OCI-LY1 (cell line): Measurements from ENCODE around the gene PSD2.

Experiments
- H2AFZ ChIP-seq: fragments of 200-600 bp; sonication (generic), shearing (Covaris generic); 2 replicates; pipeline ENCODE4 v1.6.0; 2014; ENCODE audit warnings: antibody characterized with exemption, mild to moderate bottlenecking, low read length
- H3F3A ChIP-seq: fragments of 200-600 bp; sonication (generic), shearing (Covaris generic); 2 replicates; pipeline ENCODE4 v1.6.0; 2014; ENCODE audit warnings: mild to moderate bottlenecking, antibody characterized with exemption, low read length, moderate library complexity; ENCODE audit not compliant: insufficient read depth
- H3K27ac ChIP-seq: fragments of 200-600 bp; sonication (generic); 2 replicates; pipeline ENCODE4 v1.5.1; 2014; ENCODE audit warnings: low read length, mixed run types, mild to moderate bottlenecking, low read depth; ENCODE audit not compliant: poor library complexity, severe bottlenecking
- H3K27me3 ChIP-seq: fragments of 200-600 bp; sonication (generic); 2 replicates; pipeline ENCODE4 v1.6.0; 2014; ENCODE audit warnings: antibody characterized with exemption, mild to moderate bottlenecking, low read length, moderate library complexity; ENCODE audit not compliant: insufficient read depth
- H3K36me3 ChIP-seq: fragments of 200-600 bp; sonication (generic); 2 replicates; pipeline ENCODE4 v1.6.1; 2014; ENCODE audit warnings: mild to moderate bottlenecking, antibody characterized with exemption, low read length, moderate library complexity, mixed read lengths; ENCODE audit not compliant: insufficient read depth
- H3K4me1 ChIP-seq: fragments of 200-600 bp; sonication (generic); 2 replicates; pipeline ENCODE4 v1.5.1; 2014; ENCODE audit warnings: mild to moderate bottlenecking, low read length, moderate library complexity; ENCODE audit not compliant: insufficient read depth, severe bottlenecking
- H3K4me2 ChIP-seq: fragments of 200-600 bp; sonication (generic), shearing (Covaris generic); 2 replicates; pipeline ENCODE4 v1.6.1; 2014; ENCODE audit warnings: low read length
- H3K4me3 ChIP-seq: fragments of 200-600 bp; sonication (generic); 2 replicates; pipeline ENCODE4 v1.5.1; 2014; ENCODE audit warnings: low read length, low read depth, mild to moderate bottlenecking, mixed read lengths; ENCODE audit not compliant: poor library complexity, severe bottlenecking
- H3K79me2 ChIP-seq: fragments of 200-600 bp; shearing (Covaris generic); 2 replicates; pipeline ENCODE4 v1.6.1; 2016; ENCODE audit warnings: mixed run types, low read length, mixed read lengths; ENCODE audit not compliant: insufficient read depth
- H3K9ac ChIP-seq: fragments of 200-600 bp; sonication (generic), shearing (Covaris generic); 2 replicates; pipeline ENCODE4 v1.6.1; 2014; ENCODE audit warnings: mild to moderate bottlenecking, low read length, mixed read lengths
- H3K9me2 ChIP-seq: fragments of 200-600 bp; sonication (generic), shearing (Covaris generic); 2 replicates; pipeline ENCODE4 v1.6.1; 2014; ENCODE audit warnings: low read depth, mild to moderate bottlenecking, low read length, mixed read lengths
- H3K9me3 ChIP-seq: fragments of 200-600 bp; shearing (Covaris generic); 2 replicates; pipeline ENCODE4 v1.6.1; 2014; ENCODE audit warnings: low read length, mixed read lengths
- H4K20me1 ChIP-seq: fragments of 200-600 bp; sonication (generic), shearing (Covaris generic); 2 replicates; pipeline ENCODE4 v1.6.0; 2016; ENCODE audit warnings: mild to moderate bottlenecking, low read length; ENCODE audit not compliant: insufficient read depth
- CTCF ChIP-seq: fragments of 200-600 bp; sonication (generic), shearing (Covaris generic); IDR thresholded peaks from 2 replicates; pipeline ENCODE4 v1.5.1; 2017; ENCODE audit warnings: mild to moderate bottlenecking, antibody characterized with exemption, low read length, moderate library complexity, mixed read lengths
- EZH2 ChIP-seq: fragments of 200-600 bp; sonication (generic), shearing (Covaris generic); IDR thresholded peaks from 2 replicates; pipeline ENCODE4 v1.8.0; 2017; ENCODE audit warnings: borderline replicate concordance, mixed run types, mild to moderate bottlenecking, antibody characterized with exemption, low read length, moderate library complexity, mixed read lengths

PSD2 gene

GRCh38 chr5:139872052-139872766 is 76.6 kb downstream of the PSD2 start:
- TF ChIP-seq CTCF, result peak; percentile 38; the same call in 1 of the 2 replicates
- TF ChIP-seq EZH2, result no peak

GRCh38 chr5:139872851-139873794 is 77.5 kb downstream of the PSD2 start:
- no peaks in the 10 kb centered on the region for H3F3A ChIP-seq
- H3K4me1 ChIP-seq, result no peaks in the 10 kb centered on the region
- no peaks in the 10 kb centered on the region for H3K79me2 ChIP-seq
- H4K20me1 ChIP-seq, result no peaks in the 10 kb centered on the region
- H3K27me3 ChIP-seq, result peaks cover 19% of the 10 kb centered on the region; the same call in 1 of the 2 replicates
- TF ChIP-seq CTCF, result no peak
- no peak for TF ChIP-seq EZH2
- H3K36me3 ChIP-seq, result no peaks in the 10 kb centered on the region
- no peak overlapping the region for H3K27ac ChIP-seq
- H3K9me2 ChIP-seq, result no peaks in the 10 kb centered on the region
- H3K4me2 ChIP-seq, result no peak overlapping the region
- no peak overlapping the region for H3K4me3 ChIP-seq
- peaks cover 3% of the 10 kb centered on the region; the same call in 1 of the 2 replicates for H3K9me3 ChIP-seq
- H3K9ac ChIP-seq, result no peak overlapping the region
- H2AFZ ChIP-seq, result no peak overlapping the region

More at GRCh38 chr5:139872052-139872766, 76.6 kb downstream of the PSD2 start:
- Histone ChIP-seq H3F3A (no peaks in the 10 kb centered on the region), H4K20me1 (no peaks in the 10 kb centered on the region), H3K9me2 (no peaks in the 10 kb centered on the region), H3K4me1 (no peaks in the 10 kb centered on the region), H3K79me2 (no peaks in the 10 kb centered on the region), H3K27me3 (peaks cover 15% of the 10 kb centered on the region; the same call in 1 of the 2 replicates), H3K36me3 (no peaks in the 10 kb centered on the region), H3K9ac (no peak overlapping the region), H3K9me3 (peaks cover 3% of the 10 kb centered on the region; the same call in 1 of the 2 replicates), H3K27ac (no peak overlapping the region), H3K4me3 (no peak overlapping the region), H2AFZ (no peak overlapping the region), H3K4me2 (no peak overlapping the region)

- no peaks in the 10 kb centered on the region for H3K9me2 ChIP-seq
- H3K79me2 ChIP-seq, result no peaks in the 10 kb centered on the region
- H3K4me2 ChIP-seq, result no peak overlapping the region
- no peaks in the 10 kb centered on the region for H4K20me1 ChIP-seq
- no peak overlapping the region for H3K27ac ChIP-seq
- no peaks in the 10 kb centered on the region for H3F3A ChIP-seq
- H3K9ac ChIP-seq, result no peak overlapping the region
- H3K4me1 ChIP-seq, result no peaks in the 10 kb centered on the region
- no peak overlapping the region for H2AFZ ChIP-seq
- H3K36me3 ChIP-seq, result no peaks in the 10 kb centered on the region
- peaks cover 3% of the 10 kb centered on the region; the same call in 1 of the 2 replicates for H3K9me3 ChIP-seq
- TF ChIP-seq EZH2 (no peak), CTCF (no peak)
- no peak overlapping the region for H3K4me3 ChIP-seq
- H3K27me3 ChIP-seq, result peaks cover 22% of the 10 kb centered on the region; the same call in 1 of the 2 replicates
These were observed 80.3 kb downstream of the PSD2 start for GRCh38 chr5:139875957-139876356.
